ENCODE data around the gene ODAD4. TPM values are rescaled to one million over a fixed set of nuclear protein-coding genes. Genes with fewer than 3 reads are reported as not detected.

Gene ODAD4
- total RNA-seq, 1 experiment from 2014 or later: 0.98 TPM

GRCh38 chr17:41967921-41968578 lies 37.6 kb downstream of the ODAD4 start:
- Histone ChIP-seq H2AFZ (ENCODE audit: low read depth, low read length, poor library complexity, severe bottlenecking) (no peak overlapping the region), H3K27me3 (ENCODE audit: insufficient read depth, low read length) (no peaks in the 10 kb centered on the region), H3K79me2 (ENCODE audit: insufficient read depth, low read length) (peaks cover 21% of the 10 kb centered on the region), H3K4me3 (replicated peaks in 1 of 2; ENCODE audit: low read depth in 1 of 2, low read length in 2 of 2) (peak overlapping the region; percentile 54 to 77), H3K4me1 (ENCODE audit: control insufficient read depth in 1 of 2, insufficient read depth in 2 of 2, low read length in 2 of 2) (peaks cover 7 to 22% of the 10 kb centered on the region in 2 experiments), H3K36me3 (ENCODE audit: control insufficient read depth in 1 of 2, insufficient read depth in 2 of 2, low read length in 2 of 2) (peaks cover 15 to 29% of the 10 kb centered on the region in 2 experiments; a peak in 3 of 4 replicates), H3K9ac (ENCODE audit: low read length) (no peak overlapping the region), H4K20me1 (ENCODE audit: insufficient read depth) (no peaks in the 10 kb centered on the region), H3K9me2 (ENCODE audit: insufficient read depth) (no peaks in the 10 kb centered on the region), H3K4me2 (ENCODE audit: low read length) (peak overlapping the region; percentile 82), H3K9me3 (ENCODE audit: control insufficient read depth in 1 of 2, insufficient read depth in 1 of 2, low read depth in 1 of 2, low read length in 2 of 2) (no peaks in the 10 kb centered on the region), H3K27ac (ENCODE audit: low read depth, low read length) (peak overlapping the region; percentile 73; the same call in 1 of the 2 replicates)
- TF ChIP-seq CBX3 (IDR thresholded peaks at IDR 0.05; ENCODE audit: low read depth) (no peak), ZFX (IDR thresholded peaks at IDR 0.05) (no peak), TCF7L2 (IDR thresholded peaks at IDR 0.05; ENCODE audit: borderline replicate concordance, extremely low read depth, insufficient read depth, insufficient read length) (no peak), SP1 (IDR thresholded peaks at IDR 0.05; ENCODE audit: low read depth) (no peak), SIN3A (IDR thresholded peaks at IDR 0.05; ENCODE audit: low read depth) (no peak), FOSL1 (IDR thresholded peaks at IDR 0.05; ENCODE audit: low read depth) (no peak), RAD21 (IDR thresholded peaks at IDR 0.05; ENCODE audit: low read depth) (no peak), YY1 (IDR thresholded peaks at IDR 0.05; ENCODE audit: extremely low read depth, insufficient replicate concordance, low read depth, low read length) (no peak), CTCF (IDR thresholded peaks at IDR 0.05 in 2 of 3, conservative IDR thresholded peaks at IDR 0.05 in 1 of 3; ENCODE audit: borderline replicate concordance in 1 of 3, insufficient read depth in 1 of 3, low read depth in 2 of 3, low read length in 2 of 3) (no peak), SRF (IDR thresholded peaks at IDR 0.05; ENCODE audit: low read depth) (no peak), POLR2A (IDR thresholded peaks at IDR 0.05; ENCODE audit: borderline replicate concordance, extremely low read depth, insufficient read depth, insufficient read length) (no peak), REST (IDR thresholded peaks at IDR 0.05; ENCODE audit: low read depth) (no peak), EZH2 (IDR thresholded peaks at IDR 0.05) (no peak)
- ChIA-PET CTCF (no interaction called here), RAD21 (ENCODE audit: low non-redundant PET in 1 of 2, low total read pairs in 2 of 2, uncharacterized antibody in 2 of 2, unreplicated experiment in 2 of 2) (no interaction called here), POLR2A (interaction anchor here (1.6 to 3.0 kb wide), 2 partner anchors 13 to 50 kb away, joined by 3 to 17 read pairs; partner anchors contain the start of gene DNAJC7)
- BruUV-seq (replicated peaks): no TSS peak
- ATAC-seq (no peak), DNase-seq (ENCODE audit: low read depth, low spot score) (no peak)
- intact Hi-C loops (cut with micrococcal nuclease): loop anchor here (5.0 kb wide), 1 partner anchor 49 kb away; the partner anchor contains the start of gene DNAJC7
